ENCODE measurements around the gene SND1. TPM values are rescaled to one million over a fixed set of nuclear protein-coding genes. Genes with fewer than 3 reads are reported as not detected.

The SND1 gene
- total and polyA plus RNA-seq, 2 donors (not counting 3 experiments of a cell fraction or from before 2014, with no cell fraction given), result 116 to 249 TPM

GRCh38 chr7:128039544-128039953, 387.6 kb downstream of the SND1 start:
- Histone ChIP-seq H3K4me1 (ENCODE audit: control insufficient read depth, extremely low read depth, insufficient read depth, low read length) (peaks cover 12% of the 10 kb centered on the region), H3K27ac (ENCODE audit: insufficient read depth, low read depth, low read length) (no peak overlapping the region), H4K20me1 (replicated peaks; ENCODE audit: control insufficient read depth, extremely low read depth, insufficient read depth, low read length) (peaks cover 7% of the 10 kb centered on the region), H3K36me3 (ENCODE audit: control insufficient read depth in 2 of 2, extremely low read depth in 1 of 2, insufficient read depth in 2 of 2, low read length in 2 of 2) (peaks cover 0 to 3% of the 10 kb centered on the region in 2 experiments), H2AFZ (ENCODE audit: low read depth, low read length) (no peak overlapping the region), H3K4me3 (replicated peaks in 1 of 3; ENCODE audit: insufficient read depth in 1 of 3, low read depth in 1 of 3, low read length in 3 of 3) (no peak overlapping the region), H3K4me2 (ENCODE audit: insufficient read depth, low read length) (no peak overlapping the region), H3K9ac (replicated peaks; ENCODE audit: extremely low read depth, insufficient read depth, low read length) (no peak overlapping the region), H3K27me3 (ENCODE audit: control insufficient read depth in 2 of 2, insufficient read depth in 2 of 2, low read length in 2 of 2) (no peaks in the 10 kb centered on the region), H3K79me2 (ENCODE audit: control insufficient read depth, insufficient read depth, low read length) (peaks cover 4% of the 10 kb centered on the region), H3K9me3 (replicated peaks; ENCODE audit: control insufficient read depth, insufficient read depth, low read length) (no peaks in the 10 kb centered on the region), H3K9me1 (replicated peaks; ENCODE audit: control insufficient read depth, extremely low read depth, insufficient read depth, low read length) (no peaks in the 10 kb centered on the region)
- no peak for FAIRE-seq
- CTCF ChIA-PET, result interaction anchor here (1.2 to 2.7 kb wide), 4 partner anchors 9 to 170 kb away, joined by 3 to 9 read pairs (median 3); no protein-coding TSS in a partner anchor
- POLR2A ChIA-PET, result no interaction called here
- TF ChIP-seq POLR2A (IDR thresholded peaks at IDR 0.05; ENCODE audit: low read depth, low read length) (no peak), MYC (IDR thresholded peaks at IDR 0.05; ENCODE audit: low read depth, low read length) (no peak), POLR2AphosphoS5 (IDR thresholded peaks at IDR 0.05; ENCODE audit: insufficient read depth, low read depth, low read length) (no peak), MAX (IDR thresholded peaks at IDR 0.05; ENCODE audit: insufficient read depth, insufficient read length) (no peak), EZH2 (IDR thresholded peaks at IDR 0.05; ENCODE audit: borderline replicate concordance, low read depth, low read length, severe bottlenecking) (no peak), JUN (IDR thresholded peaks at IDR 0.05; ENCODE audit: borderline replicate concordance, insufficient read depth, insufficient read length, low read depth) (no peak), FOS (IDR thresholded peaks at IDR 0.05; ENCODE audit: borderline replicate concordance, insufficient read depth, low read length) (no peak), GATA2 (IDR thresholded peaks at IDR 0.05; ENCODE audit: insufficient read depth, insufficient read length, low read depth, low read length) (no peak)
- TF ChIP-seq, protein P1, sequence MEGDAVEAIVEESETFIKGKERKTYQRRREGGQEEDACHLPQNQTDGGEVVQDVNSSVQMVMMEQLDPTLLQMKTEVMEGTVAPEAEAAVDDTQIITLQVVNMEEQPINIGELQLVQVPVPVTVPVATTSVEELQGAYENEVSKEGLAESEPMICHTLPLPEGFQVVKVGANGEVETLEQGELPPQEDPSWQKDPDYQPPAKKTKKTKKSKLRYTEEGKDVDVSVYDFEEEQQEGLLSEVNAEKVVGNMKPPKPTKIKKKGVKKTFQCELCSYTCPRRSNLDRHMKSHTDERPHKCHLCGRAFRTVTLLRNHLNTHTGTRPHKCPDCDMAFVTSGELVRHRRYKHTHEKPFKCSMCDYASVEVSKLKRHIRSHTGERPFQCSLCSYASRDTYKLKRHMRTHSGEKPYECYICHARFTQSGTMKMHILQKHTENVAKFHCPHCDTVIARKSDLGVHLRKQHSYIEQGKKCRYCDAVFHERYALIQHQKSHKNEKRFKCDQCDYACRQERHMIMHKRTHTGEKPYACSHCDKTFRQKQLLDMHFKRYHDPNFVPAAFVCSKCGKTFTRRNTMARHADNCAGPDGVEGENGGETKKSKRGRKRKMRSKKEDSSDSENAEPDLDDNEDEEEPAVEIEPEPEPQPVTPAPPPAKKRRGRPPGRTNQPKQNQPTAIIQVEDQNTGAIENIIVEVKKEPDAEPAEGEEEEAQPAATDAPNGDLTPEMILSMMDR (IDR thresholded peaks at IDR 0.05; ENCODE audit: extremely low read depth in 1 of 2, insufficient read depth in 1 of 2, low read depth in 1 of 2, low read length in 2 of 2), result no peak
- dilution Hi-C loops (cut with MboI; ENCODE audit: extremely low pct_ligation_motif_present, low sequenced_read_pairs) (no loop called here), intact Hi-C loops (cut with micrococcal nuclease) (loop anchor here (10.0 kb wide), 1 partner anchor 455 kb away; the partner anchor contains the start of genes ARF5 and GCC1)
- no peak for DNase-seq (ENCODE audit: low read depth, low spot score)
- BruUV-seq (replicated peaks), result no TSS peak

All from endothelial cell of umbilical vein (primary cell).